Heart right ventricle (tissue), 16 donors: ENCODE measurements around the gene ADAT3. TPM values are rescaled to one million over a fixed set of nuclear protein-coding genes. Genes with fewer than 3 reads are reported as not detected.

Experiments
- ATAC-seq, 8 donors: fragments of 200-7000 bp; cut with Tn5 transposase; one replicate each; pipeline ENCODE4 v1.9.1; 2020; ENCODE audit warnings: mild to moderate bottlenecking in 8 of 8, moderate library complexity in 8 of 8, moderate number of reproducible peaks in 1 of 8
- DNase-seq, 2 donors: peaks; one replicate each; pipeline ENCODE4 v3.0.0-alpha.2; 2020
- H3K27ac ChIP-seq, 10 donors: fragments of 200-600 bp; sonication (generic) in 2 of 10; one replicate each; pipeline versions ENCODE4 v1.5.0 to v1.8.0; 2020 to 2022; ENCODE audit warnings: mild to moderate bottlenecking in 3 of 10
- H3K27me3 ChIP-seq, 7 donors: fragments of 200-600 bp; one replicate each; pipeline ENCODE4 v1.8.0; 2021 to 2022; ENCODE audit warnings: mild to moderate bottlenecking in 2 of 7
- H3K36me3 ChIP-seq, 9 donors: fragments of 200-600 bp; sonication (generic) in 1 of 9; one replicate each; pipeline versions ENCODE4 v1.5.0 to v1.8.0; 2020 to 2022; ENCODE audit warnings: mild to moderate bottlenecking in 2 of 9
- H3K4me1 ChIP-seq, 9 donors: fragments of 200-600 bp; sonication (generic) in 1 of 9; one replicate each; pipeline versions ENCODE4 v1.5.0 to v1.8.0; 2020 to 2022; ENCODE audit warnings: mild to moderate bottlenecking in 4 of 9
- H3K4me3 ChIP-seq, 10 donors: fragments of 200-600 bp; sonication (generic) in 2 of 10; one replicate each; pipeline versions ENCODE4 v1.5.0 to v1.8.0; 2020 to 2022; ENCODE audit warnings: mild to moderate bottlenecking in 7 of 10, moderate library complexity in 2 of 10
- H3K9me3 ChIP-seq, 11 donors: fragments of 200-600 bp in 10 of 11; sonication (generic) in 2 of 11; one replicate each; pipeline versions ENCODE4 v1.5.0 to v1.8.0; 2013 to 2022; ENCODE audit warnings: mild to moderate bottlenecking in 2 of 11, control low read depth in 1 of 11, moderate library complexity in 1 of 11
- WGBS, 2 donors: extraction: QIAGEN DNeasy Blood & Tissue Kit; methylation state at CpG; one replicate each; pipeline ENCODE4 v1.1.7; 2013; ENCODE audit warnings: inconsistent platforms in 1 of 2; 5-methylcytosine and 5-hydroxymethylcytosine counted together
- intact Hi-C, 10 donors: fragments of 100-400 bp; cut with DNase I; formaldehyde crosslinking; loops; one replicate each; pipeline versions ENCODE4 v1.11.1 to v1.14.2; 2022
- polyA plus RNA-seq, 2 donors: library from polyadenylated mRNA; stranded (reverse); fragments of 200-250 nt; gene quantifications; one replicate each; pipeline ENCODE4 v1.2.3, GENCODE V29; 2013
- total RNA-seq, 10 donors: library from RNA; stranded (reverse); fragmentation: NEBNext Ultra II Directional in 3 of 10; extraction: Animal tissue kit (Norgen Biotek cat#: 25700) in 3 of 10; gene quantifications; one replicate each; pipeline versions ENCODE4 v1.2.1 to v1.2.4, GENCODE V29; 2021 to 2023
- TF ChIP-seq, protein P1 (sequence below), 9 donors: fragments of 200-600 bp; sonication (generic) in 2 of 9; IDR thresholded peaks; one replicate each; pipeline versions ENCODE4 v1.5.0 to v1.8.0; 2021 to 2022; ENCODE audit warnings: antibody characterized with exemption in 9 of 9, mild to moderate bottlenecking in 5 of 9, moderate library complexity in 1 of 9
- donor health status: Arrhythmogenic right ventricular cardiomyopathy.
- donor health status: ischemic (EF 13 %, LVEDD 7.1; RV severe dilation, severe dysfunction).
- donor health status: healthy with polysubstance abuse.
- donor health status: DM: no; HTN: yes; CAD: no.
- donor health status: DM: no; HTN: no; CAD: no.
- donor health status: ischemic (EF 25% LVEDD 6.9; RV normal size, moderate dysfunction).
- donor health status: ischemic (EF 25% LVEDD 5.7; RV mildly dilated, moderate dysfunction).
- donor health status: healthy.
- donor health status: DM: yes; HTN: yes; CAD: no.
- donor health status: Ischemic cardiomyopathy.
- donor health status: ischemic (EF 35%, LVEDD 5.7; RV mildly dilated, moderate dysfunction).
- donor health status: nonischemic (EF 11% LVEDD 7.7; RV severe dilation, severe dysfunction).
- donor health status: DM: yes; HTN: yes; CAD: no.
- donor health status: PGD.
- donor health status: ischemic (EF 29% LVEDD 5.4; RV normal size, mild dysfunction).
- donor health status: nonischemic (EF 23%, LVEDD 6.1; RV moderate dilation, normal function).

ADAT3 gene
- total and polyA plus RNA-seq, 12 donors: 0.94 to 4.3 (median 1.6) TPM

DNA sequence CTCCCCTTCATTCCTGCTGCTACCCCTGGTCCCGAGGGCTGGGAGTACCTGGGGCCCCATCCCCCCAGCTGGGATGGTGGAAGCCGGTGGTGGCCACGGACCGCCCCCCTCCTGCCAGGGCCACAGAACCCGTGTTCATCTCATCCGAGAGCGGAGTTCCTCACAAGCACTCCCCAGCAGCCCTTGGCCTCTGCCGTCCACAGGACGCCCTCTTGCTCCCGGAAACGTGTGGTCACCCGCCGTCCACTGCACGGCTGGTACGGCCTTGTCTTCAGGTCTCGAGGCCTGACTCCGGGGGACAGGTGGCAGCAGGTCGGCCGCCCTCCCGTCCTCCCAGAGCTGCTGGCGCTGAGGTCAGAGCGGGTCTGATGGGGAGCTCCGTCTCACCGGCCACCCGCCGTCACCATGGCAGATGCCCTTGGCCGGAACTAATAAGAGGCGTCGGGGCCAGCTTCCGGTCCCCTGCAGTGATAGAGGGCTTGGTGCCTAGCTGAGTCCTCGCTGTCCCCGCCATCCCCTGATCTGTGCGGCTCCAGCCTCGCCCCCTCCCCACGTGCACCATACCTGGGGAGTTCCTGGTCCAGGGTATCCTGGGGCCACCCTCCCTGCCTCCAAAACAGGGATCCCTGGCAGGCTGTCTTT, 19.2 kb downstream of the ADAT3 start:
- TF ChIP-seq, protein P1, sequence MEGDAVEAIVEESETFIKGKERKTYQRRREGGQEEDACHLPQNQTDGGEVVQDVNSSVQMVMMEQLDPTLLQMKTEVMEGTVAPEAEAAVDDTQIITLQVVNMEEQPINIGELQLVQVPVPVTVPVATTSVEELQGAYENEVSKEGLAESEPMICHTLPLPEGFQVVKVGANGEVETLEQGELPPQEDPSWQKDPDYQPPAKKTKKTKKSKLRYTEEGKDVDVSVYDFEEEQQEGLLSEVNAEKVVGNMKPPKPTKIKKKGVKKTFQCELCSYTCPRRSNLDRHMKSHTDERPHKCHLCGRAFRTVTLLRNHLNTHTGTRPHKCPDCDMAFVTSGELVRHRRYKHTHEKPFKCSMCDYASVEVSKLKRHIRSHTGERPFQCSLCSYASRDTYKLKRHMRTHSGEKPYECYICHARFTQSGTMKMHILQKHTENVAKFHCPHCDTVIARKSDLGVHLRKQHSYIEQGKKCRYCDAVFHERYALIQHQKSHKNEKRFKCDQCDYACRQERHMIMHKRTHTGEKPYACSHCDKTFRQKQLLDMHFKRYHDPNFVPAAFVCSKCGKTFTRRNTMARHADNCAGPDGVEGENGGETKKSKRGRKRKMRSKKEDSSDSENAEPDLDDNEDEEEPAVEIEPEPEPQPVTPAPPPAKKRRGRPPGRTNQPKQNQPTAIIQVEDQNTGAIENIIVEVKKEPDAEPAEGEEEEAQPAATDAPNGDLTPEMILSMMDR (IDR thresholded peaks at IDR 0.05): no peak
- H3K36me3 ChIP-seq: peaks cover 0 to 61% (median 30%) of the 10 kb centered on the region in 9 donors

DNA sequence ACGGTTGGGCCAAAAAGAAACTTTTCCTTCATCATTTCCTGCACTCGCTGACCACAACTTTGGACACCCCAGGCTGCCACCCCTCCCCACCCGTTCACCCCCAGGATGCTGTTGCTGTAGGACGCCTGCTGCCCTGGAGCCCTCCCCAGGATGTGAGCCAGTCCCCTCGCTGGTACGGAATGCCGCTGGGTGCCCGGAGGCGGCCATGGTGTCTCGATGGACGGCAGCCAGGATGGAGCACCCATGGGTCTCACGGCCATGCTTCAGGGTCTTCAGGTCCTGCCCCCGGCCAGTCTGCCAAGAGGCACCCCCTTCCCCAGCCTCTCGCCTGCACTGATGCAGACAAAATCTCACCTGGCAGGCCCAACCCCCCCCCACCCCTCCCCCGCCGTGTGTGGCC, 20.3 kb downstream of the ADAT3 start:
- 89 to 90% methylated on average over 16 of the region's 16 CpGs for WGBS, 2 donors
- no peak overlapping the region for H3K4me3 ChIP-seq
- TF ChIP-seq, protein P1 (IDR thresholded peaks at IDR 0.05): no peak
- H3K4me1 ChIP-seq: peaks cover 5 to 18% (median 12%) of the 10 kb centered on the region in 9 donors
- H3K27me3 ChIP-seq: no peaks in the 10 kb centered on the region
- ATAC-seq (no peak), DNase-seq (no peak)
- intact Hi-C loops: loop anchor here in 5 of 10 donors (5.0 to 10.0 kb wide), 3 partner anchors 139 to 149 kb away; no protein-coding TSS in a partner anchor
- peaks cover 0 to 4% (median 0%) of the 10 kb centered on the region in 11 donors for H3K9me3 ChIP-seq
- H3K36me3 ChIP-seq: peaks cover 0 to 50% (median 21%) of the 10 kb centered on the region in 9 donors
- no peak overlapping the region for H3K27ac ChIP-seq

More for the DNA sequence above, 19.2 kb downstream of the ADAT3 start:
- intact Hi-C loops: loop anchor here in 4 of 10 donors (5.0 to 10.0 kb wide), 3 partner anchors 140 to 153 kb away; no protein-coding TSS in a partner anchor
- peaks cover 0 to 4% (median 0%) of the 10 kb centered on the region in 11 donors for H3K9me3 ChIP-seq
- peaks cover 0 to 10% (median 5%) of the 10 kb centered on the region in 9 donors for H3K4me1 ChIP-seq
- H3K4me3 ChIP-seq: no peak overlapping the region
- WGBS, 2 donors: 92 to 93% methylated on average over 34 to 35 of the region's 35 CpGs
- DNase-seq (no peak), ATAC-seq (no peak)
- no peaks in the 10 kb centered on the region for H3K27me3 ChIP-seq
- no peak overlapping the region for H3K27ac ChIP-seq

DNA sequence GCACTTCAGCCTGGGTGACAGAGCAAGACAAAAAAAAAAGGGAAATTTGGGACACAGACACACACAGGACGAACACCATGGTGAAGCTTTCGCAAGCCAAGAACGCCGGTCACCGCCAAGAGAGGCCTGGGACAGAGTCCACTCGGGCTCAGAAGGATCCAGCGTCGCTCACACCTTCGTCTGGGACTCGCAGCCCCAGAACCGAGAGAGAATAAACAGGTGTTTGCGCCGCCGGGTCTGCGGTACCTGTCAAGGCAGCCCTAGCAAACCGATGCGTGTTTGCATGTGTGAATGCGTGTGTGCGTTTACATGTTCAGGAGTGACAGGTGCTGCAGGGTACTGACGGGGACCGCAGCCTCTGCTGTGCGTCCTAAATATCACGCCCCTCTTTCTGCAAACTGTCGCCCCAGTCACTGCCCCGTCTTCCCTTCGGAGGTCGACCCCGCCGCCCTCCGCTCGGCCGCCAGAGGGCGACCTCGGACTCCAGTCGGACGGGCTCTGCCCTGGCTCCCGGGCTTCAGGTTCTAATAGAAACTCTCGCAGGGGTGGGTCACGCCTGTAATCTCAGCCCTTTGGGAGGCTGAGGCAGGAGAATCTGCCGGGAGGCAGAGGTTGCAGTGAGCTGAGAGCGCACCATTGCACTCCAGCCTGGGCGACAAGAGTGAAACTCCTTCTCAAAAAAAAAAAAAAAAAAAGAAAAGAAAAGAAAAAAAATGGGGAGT, 24.0 kb downstream of the ADAT3 start:
- WGBS, 2 donors: 14 to 16% methylated on average over 42 of the region's 42 CpGs
- intact Hi-C loops: loop anchor here in 6 of 10 donors (2.0 to 10.0 kb wide), 5 partner anchors 20 to 146 kb away; no protein-coding TSS in a partner anchor
- peak; percentile 69 to 83 for DNase-seq
- Histone ChIP-seq H3K4me3 (peak overlapping the region in 9 of 10 donors; percentile 12 to 56 (median 45)), H3K9me3 (no peaks in the 10 kb centered on the region), H3K27me3 (no peaks in the 10 kb centered on the region), H3K27ac (peak overlapping the region in 1 of 10 donors; percentile 24), H3K4me1 (peaks cover 5 to 14% (median 12%) of the 10 kb centered on the region in 9 donors), H3K36me3 (peaks cover 0 to 15% (median 0%) of the 10 kb centered on the region in 9 donors)
- ATAC-seq: peak; percentile 87 to 95 (median 94)
- TF ChIP-seq, protein P1 (IDR thresholded peaks at IDR 0.05): peak; percentile 88 to 94 (median 91)

DNA sequence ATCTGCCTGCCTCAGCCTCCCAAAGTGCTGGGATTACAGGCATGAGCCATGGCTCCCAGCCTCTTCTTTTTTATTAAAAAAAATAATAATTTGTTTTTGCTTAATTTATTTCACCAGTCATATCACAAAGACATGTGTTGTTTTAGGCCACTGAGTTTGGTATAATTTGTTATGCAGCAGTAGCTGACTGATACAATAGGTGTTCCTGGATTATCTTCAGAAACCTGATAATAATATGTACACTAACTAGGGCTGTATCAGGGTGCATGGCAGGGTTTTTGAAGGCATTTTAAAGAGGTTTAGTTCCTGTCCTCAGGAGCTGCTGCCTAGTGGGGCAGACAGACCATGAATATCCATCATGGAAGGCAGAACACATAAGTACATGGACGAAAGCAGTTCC, 26.2 kb downstream of the ADAT3 start:
- 95 to 96% methylated on average over 1 of the region's 1 CpG for WGBS, 2 donors
- Histone ChIP-seq H3K4me1 (peaks cover 5 to 25% (median 19%) of the 10 kb centered on the region in 9 donors), H3K27me3 (no peaks in the 10 kb centered on the region), H3K9me3 (peaks cover 0 to 9% (median 0%) of the 10 kb centered on the region in 11 donors), H3K27ac (no peak overlapping the region), H3K4me3 (no peak overlapping the region), H3K36me3 (no peaks in the 10 kb centered on the region)
- ATAC-seq: no peak
- TF ChIP-seq, protein P1 (IDR thresholded peaks at IDR 0.05): no peak
- no peak for DNase-seq
- intact Hi-C loops: loop anchor here in 4 of 10 donors (5.0 to 10.0 kb wide), 3 partner anchors 86 to 1573 kb away; partner anchors contain the start of genes BTBD2 (in 1 of the 4), DOHH (in 1 of the 4) and FZR1 (in 1 of the 4)
